ENCODE measurements around the gene POU2F3.

GRCh38 chr11:120221115-120221752, 18.7 kb upstream of the POU2F3 start:
- no peak for TF ChIP-seq POLR2AphosphoS5 (IDR thresholded peaks at IDR 0.05)
- TF ChIP-seq, protein P1, sequence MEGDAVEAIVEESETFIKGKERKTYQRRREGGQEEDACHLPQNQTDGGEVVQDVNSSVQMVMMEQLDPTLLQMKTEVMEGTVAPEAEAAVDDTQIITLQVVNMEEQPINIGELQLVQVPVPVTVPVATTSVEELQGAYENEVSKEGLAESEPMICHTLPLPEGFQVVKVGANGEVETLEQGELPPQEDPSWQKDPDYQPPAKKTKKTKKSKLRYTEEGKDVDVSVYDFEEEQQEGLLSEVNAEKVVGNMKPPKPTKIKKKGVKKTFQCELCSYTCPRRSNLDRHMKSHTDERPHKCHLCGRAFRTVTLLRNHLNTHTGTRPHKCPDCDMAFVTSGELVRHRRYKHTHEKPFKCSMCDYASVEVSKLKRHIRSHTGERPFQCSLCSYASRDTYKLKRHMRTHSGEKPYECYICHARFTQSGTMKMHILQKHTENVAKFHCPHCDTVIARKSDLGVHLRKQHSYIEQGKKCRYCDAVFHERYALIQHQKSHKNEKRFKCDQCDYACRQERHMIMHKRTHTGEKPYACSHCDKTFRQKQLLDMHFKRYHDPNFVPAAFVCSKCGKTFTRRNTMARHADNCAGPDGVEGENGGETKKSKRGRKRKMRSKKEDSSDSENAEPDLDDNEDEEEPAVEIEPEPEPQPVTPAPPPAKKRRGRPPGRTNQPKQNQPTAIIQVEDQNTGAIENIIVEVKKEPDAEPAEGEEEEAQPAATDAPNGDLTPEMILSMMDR (IDR thresholded peaks at IDR 0.05): no peak
- no peak for TF ChIP-seq POLR2A (IDR thresholded peaks at IDR 0.05)
- no peak for TF ChIP-seq EP300 (IDR thresholded peaks at IDR 0.05)
